ENCODE results near the gene CDK5.

Gene CDK5

GRCh38 chr7:151076863-151077704 lies 19.4 kb upstream of the CDK5 start:
- DNase-seq (ENCODE audit: low spot score) = no peak
- Histone ChIP-seq H3K27ac (no peak overlapping the region), H3K4me3 (no peak overlapping the region)
- no peak for TF ChIP-seq CTCF (IDR thresholded peaks at IDR 0.05)

- no peak for DNase-seq (ENCODE audit: low spot score)
- H3K27ac ChIP-seq = no peak overlapping the region
- no peak overlapping the region for H3K4me3 ChIP-seq
- TF ChIP-seq CTCF (IDR thresholded peaks at IDR 0.05) = no peak
These were observed 18.3 kb upstream of the CDK5 start for GRCh38 chr7:151075978-151076426.

GRCh38 chr7:151075662-151075971 lies 17.9 kb upstream of the CDK5 start:
- H3K4me3 ChIP-seq = no peak overlapping the region
- DNase-seq (ENCODE audit: low spot score) = no peak
- H3K27ac ChIP-seq = no peak overlapping the region
- TF ChIP-seq CTCF (IDR thresholded peaks at IDR 0.05) = no peak

GRCh38 chr7:151074817-151075661 lies 17.3 kb upstream of the CDK5 start:
- TF ChIP-seq CTCF (IDR thresholded peaks at IDR 0.05) = no peak
- DNase-seq (ENCODE audit: low spot score) = no peak
- H3K4me3 ChIP-seq = no peak overlapping the region
- no peak overlapping the region for H3K27ac ChIP-seq

GRCh38 chr7:151073990-151074389 lies 16.3 kb upstream of the CDK5 start:
- H3K4me3 ChIP-seq = no peak overlapping the region
- no peak for DNase-seq (ENCODE audit: low spot score)
- TF ChIP-seq CTCF (IDR thresholded peaks at IDR 0.05) = no peak
- no peak overlapping the region for H3K27ac ChIP-seq

- TF ChIP-seq CTCF (IDR thresholded peaks at IDR 0.05) = no peak
- DNase-seq (ENCODE audit: low spot score) = no peak
- Histone ChIP-seq H3K4me3 (no peak overlapping the region), H3K27ac (no peak overlapping the region)
These were observed 13.6 kb upstream of the CDK5 start for GRCh38 chr7:151071032-151071866.

Data from coronary artery (tissue), 2 donors.